NCI-H226 (cell line): ENCODE measurements around the gene MTERF4.

ENCODE experiments used
- DNase-seq: peaks from one replicate; pipeline ENCODE4 v3.0.0-alpha.2; 2015

The MTERF4 gene

GRCh38 chr2:241102239-241102803 is at the start of gene MTERF4:
Gene MTERF4 (minus strand): TSS chr2:241102287. CDS start chr2:241102273, 14 bp downstream.
- peak; percentile 87 for DNase-seq

- DNase-seq: no peak
These were observed 48.8 kb upstream of the MTERF4 start for GRCh38 chr2:241150660-241151530.

- DNase-seq: peak; percentile 96
These were observed 48.0 kb upstream of the MTERF4 start, which contains the start of gene PPP1R7 for GRCh38 chr2:241149925-241150659. Gene PPP1R7 (plus strand): TSS chr2:241150467. CDS start chr2:241150496, 29 bp downstream.

GRCh38 chr2:241149675-241149924 is 47.5 kb upstream of the MTERF4 start:
- DNase-seq: no peak

GRCh38 chr2:241148891-241149674 is 47.0 kb upstream of the MTERF4 start, which contains the start of gene PASK:
Gene PASK (minus strand): TSS chr2:241149472. CDS start chr2:241143032, 6,440 bp downstream.
- DNase-seq: peak; percentile 95

GRCh38 chr2:241148239-241148638 is 46.2 kb upstream of the MTERF4 start:
- DNase-seq: no peak

GRCh38 chr2:241147336-241147735 is 45.2 kb upstream of the MTERF4 start:
- no peak for DNase-seq

GRCh38 chr2:241146286-241146685 is 44.2 kb upstream of the MTERF4 start:
- no peak for DNase-seq

GRCh38 chr2:241142593-241142992 is 40.5 kb upstream of the MTERF4 start:
- DNase-seq: no peak

GRCh38 chr2:241142063-241142462 is 40.0 kb upstream of the MTERF4 start:
- no peak for DNase-seq

GRCh38 chr2:241141214-241141770 is 39.2 kb upstream of the MTERF4 start:
- no peak for DNase-seq

GRCh38 chr2:241140445-241140840 is 38.4 kb upstream of the MTERF4 start:
- no peak for DNase-seq

- no peak for DNase-seq
These were observed 37.7 kb upstream of the MTERF4 start for GRCh38 chr2:241139531-241140444.

GRCh38 chr2:241138471-241138870 is 36.4 kb upstream of the MTERF4 start:
- no peak for DNase-seq

- DNase-seq: no peak
These were observed 35.4 kb upstream of the MTERF4 start for GRCh38 chr2:241137276-241138190.

GRCh38 chr2:241136661-241137260 is 34.7 kb upstream of the MTERF4 start:
- DNase-seq: no peak

- no peak for DNase-seq
These were observed 34.1 kb upstream of the MTERF4 start for GRCh38 chr2:241136191-241136590.

GRCh38 chr2:241135737-241136136 is 33.6 kb upstream of the MTERF4 start:
- no peak for DNase-seq

- DNase-seq: no peak
These were observed 32.6 kb upstream of the MTERF4 start for GRCh38 chr2:241134711-241135110.

- no peak for DNase-seq
These were observed 31.3 kb upstream of the MTERF4 start for GRCh38 chr2:241133436-241133820.
